PFSK-1 (cell line): Measurements from ENCODE around the gene ACYP1. TPM values are rescaled to one million over a fixed set of nuclear protein-coding genes. Genes with fewer than 3 reads are reported as not detected.

ENCODE experiments used
- FOXP2 ChIP-seq: optimal IDR thresholded peaks from 2 replicates; pipeline ENCODE3; 2011; ENCODE audit warnings: borderline replicate concordance, control low read depth, inconsistent platforms; ENCODE audit not compliant: insufficient read depth; ENCODE audit errors: extremely low read length, extremely low read depth
- POLR2AphosphoS5 ChIP-seq: IDR thresholded peaks from 2 replicates; pipeline ENCODE4 v1.6.1; 2012; ENCODE audit warnings: low read depth, mild to moderate bottlenecking, control low read depth, low read length, moderate library complexity
- REST ChIP-seq, 2 experiments: IDR thresholded peaks; 2 replicates each; pipeline versions ENCODE4 v1.6.1 to v1.8.0; 2011 to 2012; ENCODE audit warnings: low read depth in 2 of 2, low read length in 2 of 2, control low read depth in 1 of 2, inconsistent platforms in 1 of 2, mild to moderate bottlenecking in 1 of 2, moderate library complexity in 1 of 2; ENCODE audit not compliant: insufficient read depth in 1 of 2
- SIN3A ChIP-seq: IDR thresholded peaks from 2 replicates; pipeline ENCODE4 v1.6.1; 2012; ENCODE audit warnings: mild to moderate bottlenecking, low read length, moderate library complexity, borderline replicate concordance; ENCODE audit not compliant: insufficient read depth
- TAF1 ChIP-seq: IDR thresholded peaks from 2 replicates; pipeline ENCODE4 v1.6.1; 2012; ENCODE audit warnings: low read length, control low read depth, borderline replicate concordance; ENCODE audit not compliant: insufficient read depth
- polyA plus RNA-seq: library from polyadenylated mRNA; unstranded; fragments of >200 nt; gene quantifications from one replicate; pipeline ENCODE4 v1.2.1, GENCODE V29; 2012; ENCODE audit warnings: low read depth, missing spikeins; ENCODE audit not compliant: insufficient read length

The ACYP1 gene
- 10.7 TPM for polyA plus RNA-seq

DNA sequence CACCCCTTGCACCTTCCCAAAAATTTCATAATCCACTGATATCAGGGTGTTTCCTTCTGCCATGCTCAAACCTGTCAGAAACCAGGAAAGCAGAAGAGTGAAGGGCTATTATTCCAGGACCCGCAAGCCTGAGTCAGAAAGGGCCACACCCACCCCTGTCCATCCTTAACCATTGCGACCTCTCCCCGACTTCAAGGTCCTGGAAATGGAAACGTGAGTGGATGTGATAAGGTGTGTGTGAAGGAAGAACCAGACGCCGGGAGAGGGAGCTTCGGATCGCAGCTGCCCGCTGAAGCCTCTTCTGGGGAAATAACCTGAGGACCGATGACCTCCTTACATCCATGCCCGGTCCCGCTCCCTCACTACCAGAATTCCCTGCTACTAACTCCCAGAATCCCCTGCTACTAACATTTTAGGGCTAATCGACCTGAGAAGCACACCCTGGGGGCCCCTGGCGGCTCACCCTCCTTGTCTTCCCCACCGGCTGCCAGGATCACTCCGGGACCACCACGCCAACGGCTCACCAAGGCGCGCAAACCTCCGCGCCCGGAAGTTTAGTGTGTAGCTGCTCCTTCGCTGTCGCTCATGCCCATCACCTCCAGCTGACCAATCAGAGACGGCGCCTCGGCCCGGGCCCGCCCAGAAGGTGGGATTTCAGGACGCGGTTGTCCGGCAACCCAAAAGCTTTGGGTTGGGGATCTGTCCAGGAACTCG is at the start of gene ACYP1:
TSS of gene ACYP1 (minus strand) at position 534 of the 714 bp plus-strand sequence. CDS start at position 63, 471 bp downstream.
- TF ChIP-seq REST (IDR thresholded peaks at IDR 0.05; ENCODE audit: insufficient read depth in 1 of 2, low read depth in 2 of 2, low read length in 2 of 2) (peak in 1 of 2 experiments; percentile 54; a peak in 1 of 4 replicates), TAF1 (no peak), SIN3A (no peak), POLR2AphosphoS5 (peak; percentile 68), FOXP2 (no peak)

- TF ChIP-seq POLR2AphosphoS5 = no peak
- no peak for TF ChIP-seq FOXP2
- no peak for TF ChIP-seq REST (IDR thresholded peaks at IDR 0.05; ENCODE audit: insufficient read depth in 1 of 2, low read depth in 2 of 2, low read length in 2 of 2)
- TF ChIP-seq TAF1 = no peak
- TF ChIP-seq SIN3A = no peak
Observed at GRCh38 chr14:75109877-75110276, 46.1 kb upstream of the ACYP1 start.

DNA sequence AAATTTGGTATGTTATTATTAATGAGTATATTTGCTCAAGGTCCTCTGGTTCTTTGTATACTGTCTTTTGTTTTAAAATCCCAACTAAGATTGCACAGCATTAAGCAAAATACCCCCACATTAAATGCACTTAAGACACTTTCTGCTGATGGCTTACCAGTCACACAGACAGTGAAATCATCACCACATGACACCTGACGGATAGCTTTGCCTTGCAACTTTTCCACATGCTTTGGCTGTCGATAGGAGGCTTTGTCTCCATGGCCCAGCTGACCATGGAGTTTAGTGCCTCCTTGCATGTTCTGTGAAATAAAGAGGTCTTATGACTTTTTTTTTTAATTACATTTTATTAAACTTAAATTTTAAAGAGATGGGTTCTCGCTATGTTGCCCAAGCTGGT is 43.4 kb upstream of the ACYP1 start:
- TF ChIP-seq FOXP2 (no peak), POLR2AphosphoS5 (no peak), TAF1 (no peak), REST (IDR thresholded peaks at IDR 0.05; ENCODE audit: insufficient read depth in 1 of 2, low read depth in 2 of 2, low read length in 2 of 2) (no peak), SIN3A (no peak)

DNA sequence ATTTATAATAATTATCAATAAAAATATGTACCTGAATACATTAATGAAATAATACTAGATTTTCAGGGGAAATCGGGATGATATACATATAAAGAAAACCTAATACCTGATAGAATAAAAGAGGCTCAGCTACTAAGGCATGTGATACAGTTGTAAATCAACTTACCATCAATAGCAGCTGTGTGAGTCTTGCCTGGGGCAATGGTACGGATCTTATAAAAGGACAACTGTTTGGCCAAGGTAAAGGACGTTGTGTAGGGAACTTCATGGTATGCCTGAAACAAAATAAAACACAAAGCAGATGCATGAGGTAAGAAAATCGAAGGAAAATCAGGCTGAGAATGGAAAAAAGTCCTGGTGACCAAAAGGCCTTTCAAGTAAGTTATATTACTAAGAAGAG is 37.7 kb upstream of the ACYP1 start:
- no peak for TF ChIP-seq FOXP2
- no peak for TF ChIP-seq SIN3A
- no peak for TF ChIP-seq REST (IDR thresholded peaks at IDR 0.05; ENCODE audit: insufficient read depth in 1 of 2, low read depth in 2 of 2, low read length in 2 of 2)
- no peak for TF ChIP-seq TAF1
- TF ChIP-seq POLR2AphosphoS5 = no peak

- TF ChIP-seq TAF1 = no peak
- no peak for TF ChIP-seq SIN3A
- TF ChIP-seq POLR2AphosphoS5 = no peak
- no peak for TF ChIP-seq REST (IDR thresholded peaks at IDR 0.05; ENCODE audit: insufficient read depth in 1 of 2, low read depth in 2 of 2, low read length in 2 of 2)
- TF ChIP-seq FOXP2 = no peak
Observed at GRCh38 chr14:75098682-75099081, 34.9 kb upstream of the ACYP1 start.
